ENCODE results near the gene ATXN7L3.

The ATXN7L3 gene

DNA sequence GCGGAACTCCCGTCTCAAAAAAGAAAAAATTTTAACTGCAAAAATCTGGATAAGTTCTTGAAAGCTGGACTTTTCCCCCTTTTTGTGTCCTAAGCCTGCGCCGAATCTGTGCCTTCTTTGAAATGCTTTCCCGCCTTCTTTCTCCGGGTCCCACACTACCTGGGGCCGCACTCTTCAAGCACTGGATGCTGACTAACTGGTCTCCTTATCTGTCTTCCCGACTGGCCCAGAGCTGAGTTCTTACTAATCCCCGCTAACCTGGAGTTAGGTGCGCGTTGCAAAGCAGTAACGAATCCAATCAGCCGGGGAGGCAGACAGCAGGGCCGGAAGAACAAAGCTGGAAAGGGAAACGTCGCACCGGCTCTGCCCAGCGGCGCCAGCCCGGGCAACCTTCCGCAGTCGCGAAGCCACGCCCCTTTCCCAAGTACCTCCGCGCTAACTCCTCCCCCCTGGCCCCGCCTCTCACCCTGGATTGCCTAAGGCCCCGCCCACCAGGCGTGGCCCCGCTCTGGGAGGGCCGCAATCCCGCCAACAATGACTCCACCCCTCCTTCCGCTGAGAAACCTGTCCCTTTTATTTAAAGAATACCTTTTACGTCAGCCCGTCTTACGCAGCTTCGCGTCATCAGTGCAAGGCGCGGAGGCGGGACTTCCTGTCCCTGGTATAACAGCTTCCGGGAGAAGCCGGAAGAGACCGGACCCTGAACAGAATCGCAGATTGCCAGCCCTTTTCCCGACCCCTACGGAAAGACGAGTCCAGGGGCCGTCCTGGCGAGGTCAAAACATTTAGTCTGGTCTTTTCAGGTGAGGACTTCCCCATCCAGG, 13.2 kb downstream of the ATXN7L3 start, which contains the start of gene TMUB2:
Gene TMUB2, plus strand, starts transcription at position 666 of the 824 bp plus-strand sequence. CDS start 737 bp downstream, outside the sequence.
- TF ChIP-seq NFIC (IDR thresholded peaks at IDR 0.05) = 0 out of 2 replicates have a peak, but pooled peaks have one; percentile 4
- peak; percentile 89 for TF ChIP-seq TAF1 (IDR thresholded peaks at IDR 0.05; ENCODE audit: low read depth)
- TF ChIP-seq, protein P1, sequence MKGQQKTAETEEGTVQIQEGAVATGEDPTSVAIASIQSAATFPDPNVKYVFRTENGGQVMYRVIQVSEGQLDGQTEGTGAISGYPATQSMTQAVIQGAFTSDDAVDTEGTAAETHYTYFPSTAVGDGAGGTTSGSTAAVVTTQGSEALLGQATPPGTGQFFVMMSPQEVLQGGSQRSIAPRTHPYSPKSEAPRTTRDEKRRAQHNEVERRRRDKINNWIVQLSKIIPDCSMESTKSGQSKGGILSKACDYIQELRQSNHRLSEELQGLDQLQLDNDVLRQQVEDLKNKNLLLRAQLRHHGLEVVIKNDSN (IDR thresholded peaks at IDR 0.05) = peak; percentile 21; the same call in 1 of the 2 replicates
- no peak for TF ChIP-seq CEBPB (IDR thresholded peaks at IDR 0.05)
- TF ChIP-seq YY1 (IDR thresholded peaks at IDR 0.05; ENCODE audit: low read depth) = 0 out of 2 replicates have a peak, but pooled peaks have one; percentile 13
- no peak for TF ChIP-seq EGR1 (IDR thresholded peaks at IDR 0.05)
- TF ChIP-seq ZBTB7A (IDR thresholded peaks at IDR 0.05; ENCODE audit: low read depth) = no peak
- peak; percentile 100 for TF ChIP-seq CREB1 (IDR thresholded peaks at IDR 0.05; ENCODE audit: low read depth)
- 0 out of 2 replicates have a peak, but pooled peaks have one; percentile 3 for TF ChIP-seq TEAD4 (IDR thresholded peaks at IDR 0.05)
- TF ChIP-seq, protein P2, sequence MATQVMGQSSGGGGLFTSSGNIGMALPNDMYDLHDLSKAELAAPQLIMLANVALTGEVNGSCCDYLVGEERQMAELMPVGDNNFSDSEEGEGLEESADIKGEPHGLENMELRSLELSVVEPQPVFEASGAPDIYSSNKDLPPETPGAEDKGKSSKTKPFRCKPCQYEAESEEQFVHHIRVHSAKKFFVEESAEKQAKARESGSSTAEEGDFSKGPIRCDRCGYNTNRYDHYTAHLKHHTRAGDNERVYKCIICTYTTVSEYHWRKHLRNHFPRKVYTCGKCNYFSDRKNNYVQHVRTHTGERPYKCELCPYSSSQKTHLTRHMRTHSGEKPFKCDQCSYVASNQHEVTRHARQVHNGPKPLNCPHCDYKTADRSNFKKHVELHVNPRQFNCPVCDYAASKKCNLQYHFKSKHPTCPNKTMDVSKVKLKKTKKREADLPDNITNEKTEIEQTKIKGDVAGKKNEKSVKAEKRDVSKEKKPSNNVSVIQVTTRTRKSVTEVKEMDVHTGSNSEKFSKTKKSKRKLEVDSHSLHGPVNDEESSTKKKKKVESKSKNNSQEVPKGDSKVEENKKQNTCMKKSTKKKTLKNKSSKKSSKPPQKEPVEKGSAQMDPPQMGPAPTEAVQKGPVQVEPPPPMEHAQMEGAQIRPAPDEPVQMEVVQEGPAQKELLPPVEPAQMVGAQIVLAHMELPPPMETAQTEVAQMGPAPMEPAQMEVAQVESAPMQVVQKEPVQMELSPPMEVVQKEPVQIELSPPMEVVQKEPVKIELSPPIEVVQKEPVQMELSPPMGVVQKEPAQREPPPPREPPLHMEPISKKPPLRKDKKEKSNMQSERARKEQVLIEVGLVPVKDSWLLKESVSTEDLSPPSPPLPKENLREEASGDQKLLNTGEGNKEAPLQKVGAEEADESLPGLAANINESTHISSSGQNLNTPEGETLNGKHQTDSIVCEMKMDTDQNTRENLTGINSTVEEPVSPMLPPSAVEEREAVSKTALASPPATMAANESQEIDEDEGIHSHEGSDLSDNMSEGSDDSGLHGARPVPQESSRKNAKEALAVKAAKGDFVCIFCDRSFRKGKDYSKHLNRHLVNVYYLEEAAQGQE (IDR thresholded peaks at IDR 0.05; ENCODE audit: low read depth) = no peak

DNA sequence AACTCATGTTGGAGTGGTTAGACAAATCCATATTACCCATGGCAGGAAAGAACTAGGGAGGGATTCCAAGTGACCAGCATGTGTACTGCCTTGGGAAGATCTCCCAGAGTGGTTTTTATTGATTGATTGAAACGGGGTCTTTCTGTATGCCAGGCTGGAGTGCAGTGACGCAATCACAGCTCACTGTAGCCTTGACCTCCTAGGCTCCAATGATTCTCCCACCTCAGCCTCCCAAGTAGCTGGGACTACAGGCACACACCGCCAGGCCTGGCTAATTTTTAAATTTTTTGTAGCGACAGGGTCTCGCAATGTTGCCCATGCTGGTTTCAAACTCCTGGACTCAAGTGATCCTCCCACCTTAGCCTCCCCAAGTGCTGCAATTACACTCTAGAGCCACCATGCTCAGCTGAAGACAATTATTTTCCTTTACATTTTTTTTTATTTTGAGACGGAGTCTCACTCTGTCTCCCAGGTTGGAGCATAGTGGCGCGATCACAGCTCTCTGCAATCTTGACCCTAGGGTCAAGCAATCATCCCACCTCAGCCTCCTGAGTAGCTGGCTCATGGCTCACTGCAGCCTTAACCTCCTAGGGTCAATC, 15.4 kb downstream of the ATXN7L3 start:
- TF ChIP-seq, protein P1 (IDR thresholded peaks at IDR 0.05) = no peak
- TF ChIP-seq TAF1 (IDR thresholded peaks at IDR 0.05; ENCODE audit: low read depth) (no peak), TCF12 (IDR thresholded peaks at IDR 0.05; ENCODE audit: low read depth) (no peak), FOXM1 (IDR thresholded peaks at IDR 0.05; ENCODE audit: borderline replicate concordance, low read depth) (no peak), EGR1 (IDR thresholded peaks at IDR 0.05) (no peak), YY1 (IDR thresholded peaks at IDR 0.05; ENCODE audit: low read depth) (no peak), CEBPB (IDR thresholded peaks at IDR 0.05) (no peak), CREB1 (IDR thresholded peaks at IDR 0.05; ENCODE audit: low read depth) (no peak), ZBTB7A (IDR thresholded peaks at IDR 0.05; ENCODE audit: low read depth) (no peak), RAD21 (IDR thresholded peaks at IDR 0.05; ENCODE audit: low read depth) (no peak)
- TF ChIP-seq, protein P3, sequence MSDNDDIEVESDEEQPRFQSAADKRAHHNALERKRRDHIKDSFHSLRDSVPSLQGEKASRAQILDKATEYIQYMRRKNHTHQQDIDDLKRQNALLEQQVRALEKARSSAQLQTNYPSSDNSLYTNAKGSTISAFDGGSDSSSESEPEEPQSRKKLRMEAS (IDR thresholded peaks at IDR 0.05) = no peak

DNA sequence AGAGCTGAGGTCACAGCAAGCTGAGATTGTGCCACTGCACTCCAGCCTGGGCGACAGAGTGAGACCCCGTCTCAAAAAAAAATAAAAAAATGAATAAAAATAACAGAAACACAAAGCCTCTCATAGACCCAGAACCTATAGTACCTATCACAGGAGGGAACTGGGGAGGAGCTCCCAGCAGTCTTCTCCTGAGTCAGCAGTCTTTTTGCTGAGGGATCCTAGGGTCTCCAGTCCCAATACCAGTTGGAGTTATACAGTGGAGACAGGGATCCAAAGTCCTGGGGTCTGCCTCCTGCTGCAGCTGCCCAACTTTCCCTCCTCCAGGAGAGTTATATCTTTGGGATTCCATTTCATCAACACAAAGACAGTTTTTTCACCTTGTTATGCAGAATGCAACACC, 16.7 kb downstream of the ATXN7L3 start:
- TF ChIP-seq EP300 (IDR thresholded peaks at IDR 0.05; ENCODE audit: borderline replicate concordance) = no peak
- no peak for TF ChIP-seq CREB1 (IDR thresholded peaks at IDR 0.05; ENCODE audit: low read depth)
- TF ChIP-seq TEAD4 (IDR thresholded peaks at IDR 0.05) = no peak
- TF ChIP-seq FOXM1 (IDR thresholded peaks at IDR 0.05; ENCODE audit: borderline replicate concordance, low read depth) = no peak
- no peak for TF ChIP-seq NFIC (IDR thresholded peaks at IDR 0.05)
- no peak for TF ChIP-seq ZBTB7A (IDR thresholded peaks at IDR 0.05; ENCODE audit: low read depth)
- TF ChIP-seq, protein P1 (IDR thresholded peaks at IDR 0.05) = no peak
- no peak for TF ChIP-seq TCF12 (IDR thresholded peaks at IDR 0.05; ENCODE audit: low read depth)
- no peak for TF ChIP-seq TAF1 (IDR thresholded peaks at IDR 0.05; ENCODE audit: low read depth)
- TF ChIP-seq YY1 (IDR thresholded peaks at IDR 0.05; ENCODE audit: low read depth) = no peak
- no peak for TF ChIP-seq EGR1 (IDR thresholded peaks at IDR 0.05)
- TF ChIP-seq, protein P3 (IDR thresholded peaks at IDR 0.05) = no peak
- no peak for TF ChIP-seq CEBPB (IDR thresholded peaks at IDR 0.05)
- TF ChIP-seq RAD21 (IDR thresholded peaks at IDR 0.05; ENCODE audit: low read depth) = no peak
- TF ChIP-seq, protein P2 (IDR thresholded peaks at IDR 0.05; ENCODE audit: low read depth) = no peak

DNA sequence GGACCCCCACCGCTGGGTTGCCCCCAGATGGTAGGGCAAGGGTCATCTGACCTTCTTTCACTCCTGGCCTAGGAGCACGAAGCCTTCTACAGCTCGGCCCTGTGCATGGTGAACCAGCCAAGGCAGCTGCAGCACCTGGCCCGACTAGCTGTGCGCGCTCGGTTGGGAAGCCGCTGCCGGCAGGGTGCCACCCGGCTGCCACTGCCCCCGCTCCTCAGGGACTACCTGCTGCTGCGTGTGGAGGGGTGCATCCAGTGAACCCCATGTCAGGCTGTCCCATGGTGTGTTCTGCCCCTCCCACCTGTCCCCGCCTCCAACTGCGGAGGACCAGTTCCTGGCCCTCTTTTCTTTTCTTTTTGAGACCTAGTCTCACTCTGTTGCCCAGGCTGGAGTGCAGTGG, 21.6 kb downstream of the ATXN7L3 start:
- TF ChIP-seq TAF1 (IDR thresholded peaks at IDR 0.05; ENCODE audit: low read depth) (no peak), TEAD4 (IDR thresholded peaks at IDR 0.05) (no peak), NFIC (IDR thresholded peaks at IDR 0.05) (no peak), TCF12 (IDR thresholded peaks at IDR 0.05; ENCODE audit: low read depth) (no peak), CREB1 (IDR thresholded peaks at IDR 0.05; ENCODE audit: low read depth) (no peak), FOXM1 (IDR thresholded peaks at IDR 0.05; ENCODE audit: borderline replicate concordance, low read depth) (no peak)
- TF ChIP-seq, protein P3 (IDR thresholded peaks at IDR 0.05) = no peak

Measured in Ishikawa (cell line).